ENCODE measurements around the gene MYO1B.

DNA sequence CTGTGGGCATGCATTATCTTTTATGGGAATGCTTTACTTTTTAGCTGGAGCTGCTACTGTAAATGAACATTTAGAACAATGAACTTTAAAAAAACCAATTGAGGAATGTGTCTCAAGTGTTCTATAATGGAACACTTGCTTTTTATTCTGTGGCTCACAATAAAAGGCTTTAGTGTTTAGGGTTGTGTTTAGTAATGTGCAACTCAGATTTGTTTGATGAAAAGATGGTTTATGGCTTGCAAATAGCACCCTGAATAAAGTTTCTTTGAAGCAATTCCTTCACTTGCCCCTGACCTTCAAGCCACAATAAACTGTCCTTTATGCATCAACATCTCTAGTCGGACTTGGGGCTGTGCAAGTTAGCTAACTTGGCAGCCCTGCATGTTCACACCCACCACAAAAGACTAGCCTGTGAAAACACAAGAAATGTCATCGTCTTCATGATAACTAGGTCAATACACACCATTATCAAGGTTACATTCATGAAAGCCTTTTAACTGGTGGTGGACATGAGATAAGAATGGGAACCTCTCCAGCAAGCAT is 98.7 kb downstream of the MYO1B start:
- TF ChIP-seq, protein P1, sequence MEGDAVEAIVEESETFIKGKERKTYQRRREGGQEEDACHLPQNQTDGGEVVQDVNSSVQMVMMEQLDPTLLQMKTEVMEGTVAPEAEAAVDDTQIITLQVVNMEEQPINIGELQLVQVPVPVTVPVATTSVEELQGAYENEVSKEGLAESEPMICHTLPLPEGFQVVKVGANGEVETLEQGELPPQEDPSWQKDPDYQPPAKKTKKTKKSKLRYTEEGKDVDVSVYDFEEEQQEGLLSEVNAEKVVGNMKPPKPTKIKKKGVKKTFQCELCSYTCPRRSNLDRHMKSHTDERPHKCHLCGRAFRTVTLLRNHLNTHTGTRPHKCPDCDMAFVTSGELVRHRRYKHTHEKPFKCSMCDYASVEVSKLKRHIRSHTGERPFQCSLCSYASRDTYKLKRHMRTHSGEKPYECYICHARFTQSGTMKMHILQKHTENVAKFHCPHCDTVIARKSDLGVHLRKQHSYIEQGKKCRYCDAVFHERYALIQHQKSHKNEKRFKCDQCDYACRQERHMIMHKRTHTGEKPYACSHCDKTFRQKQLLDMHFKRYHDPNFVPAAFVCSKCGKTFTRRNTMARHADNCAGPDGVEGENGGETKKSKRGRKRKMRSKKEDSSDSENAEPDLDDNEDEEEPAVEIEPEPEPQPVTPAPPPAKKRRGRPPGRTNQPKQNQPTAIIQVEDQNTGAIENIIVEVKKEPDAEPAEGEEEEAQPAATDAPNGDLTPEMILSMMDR (IDR thresholded peaks at IDR 0.05) = no peak
- no peak for TF ChIP-seq ZFX (IDR thresholded peaks at IDR 0.05; ENCODE audit: borderline replicate concordance)

Data from 22Rv1 (cell line).